Measurements from ENCODE around the gene TEDC2. TPM values are rescaled to one million over a fixed set of nuclear protein-coding genes. Genes with fewer than 3 reads are reported as not detected.

Gene TEDC2
- total and polyA plus RNA-seq, 2 experiments from 2014 or later = 27.3 to 34.4 TPM

- no peaks in the 10 kb centered on the region for H3K36me3 ChIP-seq
- H3K27me3 ChIP-seq = no peaks in the 10 kb centered on the region
- H3K4me3 ChIP-seq = no peak overlapping the region
- no peaks in the 10 kb centered on the region for H3K9me3 ChIP-seq (ENCODE audit: low read depth)
- peak; percentile 28 for TF ChIP-seq CTCF (IDR thresholded peaks at IDR 0.05; ENCODE audit: low read depth, low read length)
- no peak overlapping the region for H3K27ac ChIP-seq
- peaks cover 27% of the 10 kb centered on the region for H3K4me1 ChIP-seq (ENCODE audit: low read depth)
- no peak for DNase-seq (ENCODE audit: low read depth in 1 of 2, low spot score in 1 of 2)
These were observed 5.9 kb downstream of the TEDC2 start for GRCh38 chr16:2465653-2466415.

- Histone ChIP-seq H3K4me1 (ENCODE audit: low read depth) (peaks cover 31% of the 10 kb centered on the region), H3K4me3 (no peak overlapping the region), H3K9me3 (ENCODE audit: low read depth) (no peaks in the 10 kb centered on the region), H3K27ac (no peak overlapping the region), H3K36me3 (no peaks in the 10 kb centered on the region), H3K27me3 (no peaks in the 10 kb centered on the region)
- no peak for DNase-seq (ENCODE audit: low read depth in 1 of 2, low spot score in 1 of 2)
- no peak for TF ChIP-seq CTCF (IDR thresholded peaks at IDR 0.05; ENCODE audit: low read depth, low read length)
These were observed 7.0 kb downstream of the TEDC2 start for GRCh38 chr16:2466667-2467527.

GRCh38 chr16:2467528-2468232, 7.8 kb downstream of the TEDC2 start:
- Histone ChIP-seq H3K9me3 (ENCODE audit: low read depth) (no peaks in the 10 kb centered on the region), H3K4me1 (ENCODE audit: low read depth) (peaks cover 33% of the 10 kb centered on the region), H3K4me3 (peak overlapping the region; percentile 38), H3K27ac (no peak overlapping the region), H3K36me3 (no peaks in the 10 kb centered on the region), H3K27me3 (no peaks in the 10 kb centered on the region)
- DNase-seq (ENCODE audit: low read depth in 1 of 2, low spot score in 1 of 2) = peak; percentile 68 to 76
- TF ChIP-seq CTCF (IDR thresholded peaks at IDR 0.05; ENCODE audit: low read depth, low read length) = no peak

GRCh38 chr16:2468233-2468724, 8.4 kb downstream of the TEDC2 start:
- TF ChIP-seq CTCF (IDR thresholded peaks at IDR 0.05; ENCODE audit: low read depth, low read length) = no peak
- H3K4me3 ChIP-seq = peak overlapping the region; percentile 38
- H3K4me1 ChIP-seq (ENCODE audit: low read depth) = peaks cover 34% of the 10 kb centered on the region
- H3K36me3 ChIP-seq = no peaks in the 10 kb centered on the region
- H3K27me3 ChIP-seq = no peaks in the 10 kb centered on the region
- DNase-seq (ENCODE audit: low read depth in 1 of 2, low spot score in 1 of 2) = peak in 1 of 2 donors; percentile 54
- no peaks in the 10 kb centered on the region for H3K9me3 ChIP-seq (ENCODE audit: low read depth)
- no peak overlapping the region for H3K27ac ChIP-seq

- H3K27me3 ChIP-seq = no peaks in the 10 kb centered on the region
- no peak overlapping the region for H3K4me3 ChIP-seq
- no peak for TF ChIP-seq CTCF (IDR thresholded peaks at IDR 0.05; ENCODE audit: low read depth, low read length)
- no peaks in the 10 kb centered on the region for H3K9me3 ChIP-seq (ENCODE audit: low read depth)
- H3K4me1 ChIP-seq (ENCODE audit: low read depth) = peaks cover 38% of the 10 kb centered on the region
- no peaks in the 10 kb centered on the region for H3K36me3 ChIP-seq
- DNase-seq (ENCODE audit: low read depth in 1 of 2, low spot score in 1 of 2) = no peak
- no peak overlapping the region for H3K27ac ChIP-seq
These were observed 9.0 kb downstream of the TEDC2 start for GRCh38 chr16:2468725-2469398.

Data from cardiac muscle cell (in vitro differentiated cells and primary cell).